CD4-positive, CD25-positive, alpha-beta regulatory T cell (primary cell): ENCODE measurements around the gene HOTAIR. TPM values are rescaled to one million over a fixed set of nuclear protein-coding genes. Genes with fewer than 3 reads are reported as not detected.
A peak's percentile ranks its signal among the peaks of the same experiment; 100 is the strongest.

Experiments used
- ATAC-seq, 2 donors: fragments of 150-1000 bp; cut with Tn5 transposase; one replicate each; pipeline ENCODE4 v1.10.0; 2021; ENCODE audit warnings: low read depth in 2 of 2, moderate number of reproducible peaks in 2 of 2, moderate library complexity in 1 of 2
- DNase-seq, 3 donors: peaks; one replicate each; pipeline versions ENCODE4 v3.0.0 to v3.0.0-alpha.2; 2012 to 2022; ENCODE audit warnings: mixed read lengths in 1 of 3
- H3K27ac ChIP-seq: one replicate; pipeline ENCODE4 v1.7.0; 2013; ENCODE audit warnings: mild to moderate bottlenecking, low read length; ENCODE audit not compliant: insufficient read depth, poor library complexity, severe bottlenecking
- H3K27me3 ChIP-seq: one replicate; pipeline ENCODE4 v1.7.0; 2013; ENCODE audit warnings: low read length; ENCODE audit not compliant: control insufficient read depth, insufficient read depth
- H3K36me3 ChIP-seq: one replicate; pipeline ENCODE4 v1.7.0; 2013; ENCODE audit warnings: mild to moderate bottlenecking, low read length, moderate library complexity; ENCODE audit not compliant: control insufficient read depth, insufficient read depth
- H3K4me1 ChIP-seq: 2 replicates; pipeline ENCODE4 v1.7.0; 2013; ENCODE audit warnings: mild to moderate bottlenecking, low read length; ENCODE audit not compliant: insufficient read depth, control insufficient read depth, poor library complexity, severe bottlenecking
- H3K4me3 ChIP-seq: one replicate; pipeline ENCODE4 v1.7.0; 2013; ENCODE audit warnings: low read depth, mild to moderate bottlenecking, low read length, moderate library complexity
- H3K9me3 ChIP-seq, 2 experiments: 1 replicate in 1 of 2; 2 replicates in 1 of 2; pipeline ENCODE4 v1.7.0; 2013; ENCODE audit warnings: low read length in 2 of 2, mild to moderate bottlenecking in 1 of 2, moderate library complexity in 1 of 2; ENCODE audit not compliant: control insufficient read depth in 2 of 2
- H3K27ac Mint-ChIP-seq, 3 donors: one replicate each; pipeline ENCODE4 v1.8.0; 2020 to 2022; ENCODE audit warnings: mild to moderate bottlenecking in 3 of 3, mixed read lengths in 3 of 3, moderate library complexity in 2 of 3
- H3K27me3 Mint-ChIP-seq: one replicate; pipeline ENCODE4 v1.8.0; 2022; ENCODE audit warnings: mild to moderate bottlenecking, mixed read lengths
- H3K36me3 Mint-ChIP-seq: one replicate; pipeline ENCODE4 v1.8.0; 2020; ENCODE audit warnings: mixed read lengths
- H3K4me1 Mint-ChIP-seq, 4 donors: one replicate each; pipeline ENCODE4 v1.8.0; 2020 to 2022; ENCODE audit warnings: mixed read lengths in 4 of 4, mild to moderate bottlenecking in 1 of 4
- H3K4me3 Mint-ChIP-seq, 4 donors: one replicate each; pipeline ENCODE4 v1.8.0; 2020 to 2022; ENCODE audit warnings: mild to moderate bottlenecking in 4 of 4, mixed read lengths in 4 of 4, moderate library complexity in 3 of 4
- H3K9me3 Mint-ChIP-seq, 7 donors: one replicate each; pipeline ENCODE4 v1.8.0; 2020 to 2022; ENCODE audit warnings: mixed read lengths in 7 of 7, mild to moderate bottlenecking in 3 of 7, moderate library complexity in 2 of 7
- polyA plus RNA-seq, 4 donors: library from polyadenylated mRNA; unstranded; fragments of 300-500 nt; fragmentation: Illumina TruSeq; gene quantifications; one replicate each; pipeline ENCODE4 v1.2.3, GENCODE V29; 2021
- total RNA-seq: library from RNA; stranded (reverse); gene quantifications from one replicate; pipeline ENCODE4 v1.2.3, GENCODE V29; 2022

HOTAIR gene
- total and polyA plus RNA-seq, 5 donors from 2014 or later = not detected

- H3K36me3 Mint-ChIP-seq = no peaks in the 10 kb centered on the region
- H3K27ac Mint-ChIP-seq = no peak overlapping the region
- DNase-seq (no peak), ATAC-seq (no peak)
- H3K27ac ChIP-seq = no peak overlapping the region
- no peaks in the 10 kb centered on the region for H3K9me3 ChIP-seq
- H3K9me3 Mint-ChIP-seq = peaks cover 0 to 6% (median 0%) of the 10 kb centered on the region in 7 donors
- H3K27me3 Mint-ChIP-seq = peaks cover 93% of the 10 kb centered on the region
- H3K27me3 ChIP-seq = peaks cover 59% of the 10 kb centered on the region
- H3K4me1 Mint-ChIP-seq = peaks cover 6 to 35% (median 14%) of the 10 kb centered on the region in 4 donors
- H3K4me3 Mint-ChIP-seq = peak overlapping the region in 1 of 4 donors; percentile 23
- no peak overlapping the region for H3K4me3 ChIP-seq
- H3K4me1 ChIP-seq = peaks cover 31% of the 10 kb centered on the region
- no peaks in the 10 kb centered on the region for H3K36me3 ChIP-seq
These were observed 30.2 kb upstream of the HOTAIR start for GRCh38 chr12:54004841-54005530.

- Histone ChIP-seq H3K27ac (no peak overlapping the region), H3K4me3 (no peak overlapping the region), H3K4me1 (peaks cover 30% of the 10 kb centered on the region), H3K27me3 (peaks cover 57% of the 10 kb centered on the region), H3K36me3 (no peaks in the 10 kb centered on the region), H3K9me3 (no peaks in the 10 kb centered on the region)
- Mint-ChIP-seq H3K27ac (no peak overlapping the region), H3K4me1 (peaks cover 5 to 34% (median 16%) of the 10 kb centered on the region in 4 donors), H3K36me3 (no peaks in the 10 kb centered on the region), H3K9me3 (peaks cover 0 to 3% (median 0%) of the 10 kb centered on the region in 7 donors), H3K4me3 (peak overlapping the region in 1 of 4 donors; percentile 5), H3K27me3 (peaks cover 93% of the 10 kb centered on the region)
- DNase-seq (no peak), ATAC-seq (no peak)
These were observed 29.5 kb upstream of the HOTAIR start for GRCh38 chr12:54004063-54004840.

- peaks cover 0 to 3% (median 0%) of the 10 kb centered on the region in 7 donors for H3K9me3 Mint-ChIP-seq
- H3K27me3 Mint-ChIP-seq = peaks cover 97% of the 10 kb centered on the region
- H3K4me1 ChIP-seq = peaks cover 26% of the 10 kb centered on the region
- no peaks in the 10 kb centered on the region for H3K36me3 ChIP-seq
- no peak overlapping the region for H3K4me3 ChIP-seq
- H3K27ac Mint-ChIP-seq = no peak overlapping the region
- no peak for DNase-seq
- peak overlapping the region in 1 of 4 donors; percentile 5 for H3K4me3 Mint-ChIP-seq
- H3K27me3 ChIP-seq = peaks cover 60% of the 10 kb centered on the region
- H3K4me1 Mint-ChIP-seq = peaks cover 5 to 31% (median 16%) of the 10 kb centered on the region in 4 donors
- no peaks in the 10 kb centered on the region for H3K36me3 Mint-ChIP-seq
- ATAC-seq = no peak
- no peaks in the 10 kb centered on the region for H3K9me3 ChIP-seq
- H3K27ac ChIP-seq = no peak overlapping the region
These were observed 28.9 kb upstream of the HOTAIR start for GRCh38 chr12:54003625-54004024.

GRCh38 chr12:54002915-54003389, 28.2 kb upstream of the HOTAIR start:
- Mint-ChIP-seq H3K4me3 (peak overlapping the region in 1 of 4 donors; percentile 5), H3K27me3 (peaks cover 99% of the 10 kb centered on the region), H3K36me3 (no peaks in the 10 kb centered on the region), H3K4me1 (peaks cover 5 to 33% (median 16%) of the 10 kb centered on the region in 4 donors), H3K9me3 (peaks cover 0 to 3% (median 0%) of the 10 kb centered on the region in 7 donors), H3K27ac (no peak overlapping the region)
- H3K36me3 ChIP-seq = no peaks in the 10 kb centered on the region
- H3K27ac ChIP-seq = no peak overlapping the region
- DNase-seq (no peak), ATAC-seq (no peak)
- peaks cover 56% of the 10 kb centered on the region for H3K27me3 ChIP-seq
- H3K9me3 ChIP-seq = no peaks in the 10 kb centered on the region
- H3K4me3 ChIP-seq = no peak overlapping the region
- H3K4me1 ChIP-seq = peaks cover 26% of the 10 kb centered on the region

- DNase-seq (no peak), ATAC-seq (no peak)
- Mint-ChIP-seq H3K27ac (no peak overlapping the region), H3K4me3 (peak overlapping the region in 2 of 4 donors; percentile 5 to 10), H3K4me1 (peaks cover 6 to 38% (median 17%) of the 10 kb centered on the region in 4 donors), H3K36me3 (no peaks in the 10 kb centered on the region), H3K27me3 (peaks cover 99% of the 10 kb centered on the region), H3K9me3 (peaks cover 0 to 4% (median 0%) of the 10 kb centered on the region in 7 donors)
- no peak overlapping the region for H3K27ac ChIP-seq
- H3K4me3 ChIP-seq = no peak overlapping the region
- H3K36me3 ChIP-seq = no peaks in the 10 kb centered on the region
- peaks cover 31% of the 10 kb centered on the region for H3K4me1 ChIP-seq
- H3K9me3 ChIP-seq = no peaks in the 10 kb centered on the region
- peaks cover 53% of the 10 kb centered on the region for H3K27me3 ChIP-seq
These were observed 27.6 kb upstream of the HOTAIR start for GRCh38 chr12:54002278-54002914.

GRCh38 chr12:54001283-54002187, 26.8 kb upstream of the HOTAIR start:
- Histone ChIP-seq H3K9me3 (no peaks in the 10 kb centered on the region), H3K36me3 (no peaks in the 10 kb centered on the region), H3K27ac (no peak overlapping the region), H3K4me1 (peaks cover 32% of the 10 kb centered on the region), H3K4me3 (no peak overlapping the region), H3K27me3 (peaks cover 45% of the 10 kb centered on the region)
- Mint-ChIP-seq H3K9me3 (peaks cover 0 to 4% (median 0%) of the 10 kb centered on the region in 7 donors), H3K27me3 (peaks cover 99% of the 10 kb centered on the region), H3K27ac (peak overlapping the region in 1 of 3 donors; percentile 56), H3K4me1 (peaks cover 6 to 37% (median 17%) of the 10 kb centered on the region in 4 donors), H3K4me3 (peak overlapping the region in 1 of 4 donors; percentile 5), H3K36me3 (no peaks in the 10 kb centered on the region)
- DNase-seq (no peak), ATAC-seq (no peak)
